IMR-90 (cell line): ENCODE data around the gene SREK1IP1. TPM values are rescaled to one million over a fixed set of nuclear protein-coding genes. Genes with fewer than 3 reads are reported as not detected.

Experiments
- ATAC-seq: fragments of 200-7000 bp; cut with Tn5 transposase; 2 replicates; pipeline ENCODE4 v1.9.1; 2020; ENCODE audit warnings: low read depth, mild to moderate bottlenecking, moderate library complexity
- BruUV-seq: library from RNA; stranded (reverse); fragments of 400-500 nt; replicated peaks from 2 replicates; lab custom pipeline; 2021; lab: Mats Ljungman, UMichigan
- CTCF ChIA-PET: fragments of 300-600 bp; formaldehyde crosslinking; extraction: SDS; loops from one replicate; lab custom pipeline; 2021; ENCODE audit warnings: antibody characterized with exemption; lab: Yijun Ruan, JAX
- POLR2A ChIA-PET: fragments of 300-600 bp; sonication (Branson Sonifier 250); formaldehyde crosslinking; loops from one replicate; lab custom pipeline; 2022; ENCODE audit warnings: antibody characterized with exemption; ENCODE audit not compliant: unreplicated experiment; lab: Charles Lee
- DNase-seq: peaks from one replicate; pipeline ENCODE4 v3.0.0; 2013
- H2AFZ ChIP-seq: replicated peaks from 2 replicates; pipeline ENCODE3; 2013; ENCODE audit warnings: low read length, mild to moderate bottlenecking; ENCODE audit not compliant: poor library complexity
- H2AK5ac ChIP-seq: 2 replicates; pipeline ENCODE4 v1.6.1; 2013; ENCODE audit warnings: low read depth, low read length, inconsistent platforms
- H2AK9ac ChIP-seq: replicated peaks from 2 replicates; pipeline ENCODE3; 2013; ENCODE audit warnings: mild to moderate bottlenecking, low read depth, low read length, moderate library complexity; ENCODE audit not compliant: poor library complexity
- H2BK120ac ChIP-seq: 2 replicates; pipeline ENCODE4 v1.6.1; 2013; ENCODE audit warnings: low read depth, low read length, inconsistent platforms
- H2BK15ac ChIP-seq: 3 replicates; pipeline ENCODE4 v1.6.1; 2013; ENCODE audit warnings: low read depth, low read length, inconsistent platforms
- H2BK20ac ChIP-seq: 2 replicates; pipeline ENCODE4 v1.6.1; 2013; ENCODE audit warnings: low read depth, mild to moderate bottlenecking, inconsistent platforms, low read length, moderate library complexity
- H2BK5ac ChIP-seq: 2 replicates; pipeline ENCODE4 v1.6.1; 2013; ENCODE audit warnings: mild to moderate bottlenecking, low read depth, low read length, inconsistent platforms; ENCODE audit not compliant: poor library complexity, severe bottlenecking
- H3K14ac ChIP-seq: replicated peaks from 2 replicates; pipeline ENCODE4 v1.6.1; 2013; ENCODE audit warnings: low read depth, low read length, inconsistent platforms
- H3K18ac ChIP-seq: 2 replicates; pipeline ENCODE4 v1.6.1; 2013; ENCODE audit warnings: low read depth, low read length, control low read depth
- H3K23ac ChIP-seq: 2 replicates; pipeline ENCODE4 v1.6.1; 2013; ENCODE audit warnings: low read depth, low read length, inconsistent platforms
- H3K27ac ChIP-seq: 2 replicates; pipeline ENCODE4 v1.5.1; 2013; ENCODE audit warnings: mild to moderate bottlenecking, control low read depth, low read length; ENCODE audit not compliant: insufficient read depth
- H3K27me3 ChIP-seq: 2 replicates; pipeline ENCODE4 v1.6.1; 2013; ENCODE audit warnings: low read length; ENCODE audit not compliant: control insufficient read depth, insufficient read depth
- H3K36me3 ChIP-seq: 2 replicates; pipeline ENCODE4 v1.6.1; 2013; ENCODE audit warnings: low read length, mixed read lengths; ENCODE audit not compliant: control insufficient read depth, insufficient read depth
- H3K4ac ChIP-seq: 2 replicates; pipeline ENCODE4 v1.6.1; 2013; ENCODE audit warnings: low read depth, low read length, inconsistent platforms
- H3K4me1 ChIP-seq: 2 replicates; pipeline ENCODE4 v1.6.1; 2013; ENCODE audit warnings: low read length, mixed read lengths; ENCODE audit not compliant: control insufficient read depth, insufficient read depth
- H3K4me2 ChIP-seq: 2 replicates; pipeline ENCODE4 v1.6.1; 2013; ENCODE audit warnings: low read depth, mild to moderate bottlenecking, control low read depth, low read length, moderate library complexity
- H3K4me3 ChIP-seq: 2 replicates; pipeline ENCODE4 v1.5.1; 2013; ENCODE audit warnings: low read depth, mild to moderate bottlenecking, control low read depth, low read length, moderate library complexity; ENCODE audit not compliant: insufficient read depth
- H3K56ac ChIP-seq: 2 replicates; pipeline ENCODE4 v1.6.1; 2013; ENCODE audit warnings: low read length, inconsistent platforms; ENCODE audit not compliant: insufficient read depth; ENCODE audit errors: extremely low read depth
- H3K79me1 ChIP-seq, 2 experiments: 2 replicates each; pipeline ENCODE4 v1.6.1; 2013; ENCODE audit warnings: low read length in 2 of 2, inconsistent platforms in 1 of 2, low read depth in 1 of 2
- H3K9ac ChIP-seq: 2 replicates; pipeline ENCODE4 v1.6.1; 2013; ENCODE audit warnings: low read depth, low read length, control low read depth
- H3K9me1 ChIP-seq: 2 replicates; pipeline ENCODE4 v1.6.1; 2013; ENCODE audit warnings: low read length, inconsistent platforms; ENCODE audit not compliant: insufficient read depth
- H3K9me3 ChIP-seq: 2 replicates; pipeline ENCODE4 v1.6.1; 2013; ENCODE audit warnings: low read length; ENCODE audit not compliant: control insufficient read depth, insufficient read depth
- H4K20me1 ChIP-seq: 2 replicates; pipeline ENCODE4 v1.6.1; 2013; ENCODE audit warnings: low read length, inconsistent platforms; ENCODE audit not compliant: insufficient read depth
- H4K5ac ChIP-seq: 2 replicates; pipeline ENCODE4 v1.6.1; 2013; ENCODE audit warnings: mild to moderate bottlenecking, low read depth, low read length, control low read depth
- H4K8ac ChIP-seq, 2 experiments: 2 replicates each; pipeline ENCODE4 v1.6.1; 2013; ENCODE audit warnings: low read depth in 2 of 2, low read length in 2 of 2, control low read depth in 1 of 2, inconsistent platforms in 1 of 2
- H4K91ac ChIP-seq: 2 replicates; pipeline ENCODE4 v1.6.1; 2013; ENCODE audit warnings: low read depth, low read length, inconsistent platforms; ENCODE audit not compliant: insufficient read depth
- BHLHE40 ChIP-seq: fragments of 150-350 bp; IDR thresholded peaks from 2 replicates; pipeline ENCODE4 v1.6.1; 2016; ENCODE audit warnings: mild to moderate bottlenecking, low read depth, low read length
- CEBPB ChIP-seq: IDR thresholded peaks from 2 replicates; pipeline ENCODE4 v1.6.1; 2012; ENCODE audit warnings: low read depth, low read length, improper control_type of control experiment
- CHD1 ChIP-seq: IDR thresholded peaks from 2 replicates; pipeline ENCODE4 v1.6.1; 2012; ENCODE audit warnings: low read depth, low read length, improper control_type of control experiment
- CTCF ChIP-seq: conservative IDR thresholded peaks from 2 replicates; pipeline ENCODE4 v1.5.1; 2012; ENCODE audit warnings: mild to moderate bottlenecking, low read depth, low read length, improper control_type of control experiment
- POLR2A ChIP-seq: IDR thresholded peaks from 2 replicates; pipeline ENCODE4 v1.6.1; 2012; ENCODE audit warnings: mild to moderate bottlenecking, low read depth, low read length
- RAD21 ChIP-seq: IDR thresholded peaks from 2 replicates; pipeline ENCODE4 v1.6.1; 2012; ENCODE audit warnings: low read length, improper control_type of control experiment
- SMC3 ChIP-seq: fragments of 150-350 bp; IDR thresholded peaks from 2 replicates; pipeline ENCODE4 v1.6.1; 2016; ENCODE audit warnings: low read depth, mild to moderate bottlenecking, antibody characterized with exemption, low read length, moderate library complexity
- WGBS, 2 experiments: methylation state at CpG; one replicate each; pipeline versions ENCODE4 v1.1.5 to v1.1.7; 2013; ENCODE audit warnings: missing lambda C conversion rate in 2 of 2; ENCODE audit not compliant: insufficient read length in 1 of 2; ENCODE audit errors: extremely low coverage in 2 of 2; 5-methylcytosine and 5-hydroxymethylcytosine counted together
- dilution Hi-C: fragments of 300-500 bp; cut with HindIII; formaldehyde crosslinking; loops from one replicate; pipeline ENCODE4 v1.14.3; 2018; ENCODE audit warnings: low sequenced_read_pairs; ENCODE audit not compliant: unreplicated experiment
- in situ Hi-C: fragments of 300-500 bp; cut with MboI; formaldehyde crosslinking; loops from 3 replicates; pipeline ENCODE4 v1.14.3; 2019; ENCODE audit warnings: low sequenced_read_pairs, inconsistent platforms, mixed read lengths
- intact Hi-C: fragments of 100-400 bp; cut with micrococcal nuclease; formaldehyde crosslinking; loops from 2 replicates; pipeline ENCODE4 v1.10.0; 2022
- polyA plus RNA-seq, 3 experiments: library from polyadenylated mRNA; depleted of rRNA; stranded (reverse); fragments of >200 nt; gene quantifications; 2 replicates each; pipeline ENCODE4 v1.2.3, GENCODE V29; 2012; ENCODE audit warnings: low replicate concordance in 1 of 3
- total RNA-seq: library from RNA; depleted of rRNA; stranded (reverse); fragments of >200 nt; gene quantifications from 2 replicates; pipeline ENCODE4 v1.2.3, GENCODE V29; 2012

SREK1IP1 gene
- total and polyA plus RNA-seq, 2 of the 4 experiments (the other 2 are of a cell fraction), result 3.3 to 6.5 TPM

GRCh38 chr5:64811050-64811640, 42.7 kb upstream of the SREK1IP1 start:
- H3K36me3 ChIP-seq, result peaks cover under 1% of the 10 kb centered on the region; the same call in 1 of the 2 replicates
- no peak overlapping the region for H2BK15ac ChIP-seq
- H3K56ac ChIP-seq, result no peak overlapping the region
- no peak overlapping the region for H2BK20ac ChIP-seq
- no peak overlapping the region for H3K27ac ChIP-seq
- H3K4me1 ChIP-seq, result no peaks in the 10 kb centered on the region
- no peak overlapping the region for H3K4me3 ChIP-seq
- no peak overlapping the region for H3K23ac ChIP-seq
- no peak overlapping the region for H2AFZ ChIP-seq
- in situ Hi-C loops, result loop anchor here (5.0 to 10.0 kb wide), 3 partner anchors 144 to 671 kb away; partner anchors contain the start of gene ADAMTS6
- dilution Hi-C loops, result no loop called here
- no CpG with 5 or more reads among the region's 1 CpG for WGBS, 2 experiments
- no peak overlapping the region for H3K9ac ChIP-seq
- no TSS peak for BruUV-seq
- no peak overlapping the region for H2AK5ac ChIP-seq
- no peak overlapping the region for H3K4ac ChIP-seq
- no peaks in the 10 kb centered on the region for H3K9me3 ChIP-seq
- ChIA-PET CTCF (interaction anchor here (0.6 to 1.4 kb wide), 8 partner anchors 10 to 688 kb away, joined by 3 to 9 read pairs (median 3); no protein-coding TSS in a partner anchor), POLR2A (interaction anchor here (0.7 kb wide), 1 partner anchor 673 kb away, joined by 3 read pairs; no protein-coding TSS in a partner anchor)
- H2BK5ac ChIP-seq, result peak overlapping the region; percentile 61
- H4K5ac ChIP-seq, result no peak overlapping the region
- H3K27me3 ChIP-seq, result no peaks in the 10 kb centered on the region
- H3K14ac ChIP-seq, result no peak overlapping the region
- no peak overlapping the region for H4K91ac ChIP-seq
- ATAC-seq (peak; percentile 77), DNase-seq (peak; percentile 81)
- H3K9me1 ChIP-seq, result no peaks in the 10 kb centered on the region
- no peak overlapping the region for H3K18ac ChIP-seq
- no peaks in the 10 kb centered on the region for H4K20me1 ChIP-seq
- H3K79me1 ChIP-seq, result no peaks in the 10 kb centered on the region; a peak in 1 of 4 replicates
- H2AK9ac ChIP-seq, result no peak overlapping the region
- H3K4me2 ChIP-seq, result no peak overlapping the region
- TF ChIP-seq SMC3, result peak; percentile 76
- TF ChIP-seq BHLHE40, result no peak
- 0 out of 2 replicates have a peak, but pooled peaks have one; percentile 30 for TF ChIP-seq POLR2A
- peak; percentile 81 for TF ChIP-seq CTCF
- TF ChIP-seq CHD1, result no peak
- peak; percentile 27; the same call in 1 of the 2 replicates for TF ChIP-seq CEBPB
- TF ChIP-seq RAD21, result peak; percentile 89
- peak overlapping the region in 1 of 2 experiments; percentile 6; a peak in 1 of 4 replicates for H4K8ac ChIP-seq
- no peak overlapping the region for H2BK120ac ChIP-seq
- intact Hi-C loops, result loop anchor here (1.0 to 10.0 kb wide), 6 partner anchors 148 to 764 kb away; no protein-coding TSS in a partner anchor
